PC-3 (cell line): ENCODE data around the gene OPHN1. TPM values are rescaled to one million over a fixed set of nuclear protein-coding genes. Genes with fewer than 3 reads are reported as not detected.

Experiments
- ATAC-seq: fragments of 200-7000 bp; cut with Tn5 transposase; 2 replicates; pipeline ENCODE4 v1.9.1; 2020; ENCODE audit warnings: mild to moderate bottlenecking, moderate library complexity
- BruUV-seq: library from RNA; stranded (reverse); fragments of 400-500 nt; replicated peaks from 2 replicates; lab custom pipeline; 2021; lab: Mats Ljungman, UMichigan
- CTCF ChIA-PET: fragments of 300-600 bp; sonication (Branson Sonifier 250); formaldehyde crosslinking; loops from one replicate; lab custom pipeline; 2022; ENCODE audit warnings: antibody characterized with exemption; lab: Charles Lee
- POLR2A ChIA-PET: fragments of 300-600 bp; sonication (Branson Sonifier 250); formaldehyde crosslinking; loops from one replicate; lab custom pipeline; 2022; ENCODE audit warnings: antibody characterized with exemption; ENCODE audit not compliant: unreplicated experiment; lab: Charles Lee
- DNase-seq: peaks from one replicate; pipeline ENCODE4 v3.0.0-alpha.2; 2015
- H2AFZ ChIP-seq: fragments of 300-600 bp; sonication (generic); 2 replicates; pipeline ENCODE4 v1.6.0; 2016; ENCODE audit warnings: antibody characterized with exemption, low read length
- H3F3A ChIP-seq: fragments of 300-600 bp; sonication (generic); one replicate; pipeline ENCODE4 v1.6.0; 2017; ENCODE audit warnings: antibody characterized with exemption, low read length, control low read depth, mild to moderate bottlenecking; ENCODE audit not compliant: unreplicated experiment
- H3K27ac ChIP-seq: fragments of 300-600 bp; sonication (generic); 2 replicates; pipeline ENCODE4 v1.5.1; 2016; ENCODE audit warnings: mild to moderate bottlenecking, low read length
- H3K27me3 ChIP-seq: fragments of 300-600 bp; sonication (generic); 2 replicates; pipeline ENCODE4 v1.6.1; 2016; ENCODE audit warnings: low read length, mixed read lengths
- H3K36me3 ChIP-seq: fragments of 300-600 bp; sonication (generic); 2 replicates; pipeline ENCODE4 v1.6.1; 2016; ENCODE audit warnings: low read depth, mixed run types, low read length, mixed read lengths
- H3K4me1 ChIP-seq: fragments of 300-600 bp; sonication (generic); 2 replicates; pipeline ENCODE4 v1.5.1; 2016; ENCODE audit warnings: low read length; ENCODE audit not compliant: insufficient read depth
- H3K4me2 ChIP-seq: fragments of 300-600 bp; sonication (generic); 2 replicates; pipeline ENCODE4 v1.6.0; 2016; ENCODE audit warnings: low read length
- H3K4me3 ChIP-seq: fragments of 300-600 bp; sonication (generic); 2 replicates; pipeline ENCODE4 v1.5.1; 2016; ENCODE audit warnings: mild to moderate bottlenecking, low read length, mixed read lengths
- H3K79me2 ChIP-seq: fragments of 300-600 bp; sonication (generic); 2 replicates; pipeline ENCODE4 v1.6.1; 2017; ENCODE audit warnings: low read length, mixed read lengths
- H3K9ac ChIP-seq: fragments of 300-600 bp; sonication (generic); 2 replicates; pipeline ENCODE4 v1.6.0; 2016; ENCODE audit warnings: mild to moderate bottlenecking, low read length
- H3K9me2 ChIP-seq: fragments of 300-600 bp; sonication (generic); replicated peaks from 2 replicates; pipeline ENCODE4 v1.6.1; 2016; ENCODE audit warnings: mixed run types, low read length, mixed read lengths
- H3K9me3 ChIP-seq: fragments of 300-600 bp; sonication (generic); 2 replicates; pipeline ENCODE4 v1.6.1; 2016; ENCODE audit warnings: low read length, mixed read lengths
- H4K20me1 ChIP-seq: fragments of 300-600 bp; sonication (generic); 2 replicates; pipeline ENCODE4 v1.6.1; 2016; ENCODE audit warnings: low read length, mixed read lengths
- EZH2 ChIP-seq: fragments of 300-600 bp; sonication (generic); IDR thresholded peaks from one replicate; pipeline ENCODE4 v1.6.1; 2017; ENCODE audit warnings: antibody characterized with exemption, mild to moderate bottlenecking, low read length; ENCODE audit not compliant: unreplicated experiment
- EZH2phosphoT487 ChIP-seq: fragments of 300-600 bp; sonication (generic); IDR thresholded peaks from 2 replicates; pipeline ENCODE4 v1.6.1; 2018; ENCODE audit warnings: mild to moderate bottlenecking, antibody characterized with exemption, low read length, borderline replicate concordance
- intact Hi-C: fragments of 100-400 bp; cut with micrococcal nuclease; formaldehyde crosslinking; loops from 2 replicates; pipeline ENCODE4 v1.9.0; 2023
- total RNA-seq: library from RNA; depleted of rRNA; stranded (reverse); fragments of >200 nt; gene quantifications from 2 replicates; pipeline ENCODE4 v1.2.3, GENCODE V29; 2014
- TF ChIP-seq, protein P1 (sequence below): fragments of 300-600 bp; sonication (generic); conservative IDR thresholded peaks from 2 replicates; pipeline ENCODE4 v1.5.1; 2017; ENCODE audit warnings: antibody characterized with exemption, low read depth, mild to moderate bottlenecking, low read length

OPHN1 gene
- total RNA-seq, 1 experiment from 2014 or later: 6.0 TPM

DNA sequence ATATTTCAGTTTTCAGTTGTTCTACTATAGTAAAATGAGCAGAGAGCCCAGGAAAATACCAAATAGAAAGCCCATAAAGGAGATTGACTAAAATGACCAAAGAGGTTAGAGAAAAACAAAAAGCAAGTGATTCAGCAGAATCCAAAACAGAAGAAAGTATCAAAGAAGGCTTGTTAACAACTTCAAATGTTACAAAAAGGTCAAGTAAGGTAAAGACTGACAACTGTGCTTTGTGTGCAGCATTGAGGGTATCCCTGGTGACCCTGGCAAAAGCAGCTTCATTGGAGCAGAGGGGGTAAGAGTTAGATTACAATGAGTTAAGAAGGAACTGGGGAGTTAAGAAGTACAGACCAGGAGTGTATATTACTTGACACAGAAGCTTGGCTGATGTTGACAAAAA is 317.9 kb downstream of the OPHN1 start:
- H3K4me2 ChIP-seq: no peak overlapping the region
- no peak for TF ChIP-seq EZH2
- TF ChIP-seq, protein P1, sequence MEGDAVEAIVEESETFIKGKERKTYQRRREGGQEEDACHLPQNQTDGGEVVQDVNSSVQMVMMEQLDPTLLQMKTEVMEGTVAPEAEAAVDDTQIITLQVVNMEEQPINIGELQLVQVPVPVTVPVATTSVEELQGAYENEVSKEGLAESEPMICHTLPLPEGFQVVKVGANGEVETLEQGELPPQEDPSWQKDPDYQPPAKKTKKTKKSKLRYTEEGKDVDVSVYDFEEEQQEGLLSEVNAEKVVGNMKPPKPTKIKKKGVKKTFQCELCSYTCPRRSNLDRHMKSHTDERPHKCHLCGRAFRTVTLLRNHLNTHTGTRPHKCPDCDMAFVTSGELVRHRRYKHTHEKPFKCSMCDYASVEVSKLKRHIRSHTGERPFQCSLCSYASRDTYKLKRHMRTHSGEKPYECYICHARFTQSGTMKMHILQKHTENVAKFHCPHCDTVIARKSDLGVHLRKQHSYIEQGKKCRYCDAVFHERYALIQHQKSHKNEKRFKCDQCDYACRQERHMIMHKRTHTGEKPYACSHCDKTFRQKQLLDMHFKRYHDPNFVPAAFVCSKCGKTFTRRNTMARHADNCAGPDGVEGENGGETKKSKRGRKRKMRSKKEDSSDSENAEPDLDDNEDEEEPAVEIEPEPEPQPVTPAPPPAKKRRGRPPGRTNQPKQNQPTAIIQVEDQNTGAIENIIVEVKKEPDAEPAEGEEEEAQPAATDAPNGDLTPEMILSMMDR: no peak
- no peak for TF ChIP-seq EZH2phosphoT487
- no peak overlapping the region for H3K9ac ChIP-seq
- no peak overlapping the region for H3K27ac ChIP-seq
- BruUV-seq: no TSS peak
- POLR2A ChIA-PET: no interaction called here
- intact Hi-C loops: no loop called here
- H2AFZ ChIP-seq: no peak overlapping the region
- H3K4me1 ChIP-seq: peaks cover 14% of the 10 kb centered on the region
- ATAC-seq (no peak), DNase-seq (no peak)
- no peaks in the 10 kb centered on the region for H3K79me2 ChIP-seq
- CTCF ChIA-PET: no interaction called here
- no peaks in the 10 kb centered on the region for H3K9me3 ChIP-seq
- H3K4me3 ChIP-seq: no peak overlapping the region
- H3F3A ChIP-seq: no peaks in the 10 kb centered on the region
- H3K9me2 ChIP-seq: no peaks in the 10 kb centered on the region
- no peaks in the 10 kb centered on the region for H3K27me3 ChIP-seq
- H4K20me1 ChIP-seq: no peaks in the 10 kb centered on the region
- no peaks in the 10 kb centered on the region for H3K36me3 ChIP-seq

DNA sequence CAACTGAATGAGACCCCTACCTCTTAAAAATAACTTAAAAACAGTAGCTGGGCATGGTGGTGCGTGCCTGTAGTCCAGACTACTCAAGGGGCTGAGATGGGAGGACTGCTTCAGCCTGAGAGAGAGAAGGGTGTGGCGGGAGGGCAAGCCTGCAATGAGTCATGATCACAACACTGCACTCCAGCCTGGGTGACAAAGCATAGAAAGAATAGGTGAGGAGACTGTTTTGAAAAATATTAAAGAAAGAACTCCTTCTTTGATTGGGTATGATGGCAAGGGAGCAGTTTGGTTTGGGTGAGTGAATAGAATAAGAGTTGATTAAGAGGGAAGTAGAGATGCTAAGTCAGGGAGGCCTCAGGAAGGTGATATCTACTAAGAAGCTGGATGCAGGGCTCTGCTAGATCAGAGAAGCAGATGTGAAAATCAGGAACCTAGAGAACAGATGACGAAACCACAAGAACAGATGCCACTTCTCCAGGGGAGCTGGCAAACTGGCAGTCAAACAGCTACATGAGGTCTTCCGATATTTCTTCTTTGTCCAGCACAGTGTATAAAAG is 318.6 kb downstream of the OPHN1 start:
- no peak overlapping the region for H3K4me3 ChIP-seq
- no peaks in the 10 kb centered on the region for H3K36me3 ChIP-seq
- TF ChIP-seq EZH2phosphoT487 (no peak), EZH2 (no peak)
- TF ChIP-seq, protein P1: no peak
- no peaks in the 10 kb centered on the region for H3K9me3 ChIP-seq
- H3F3A ChIP-seq: no peaks in the 10 kb centered on the region
- H4K20me1 ChIP-seq: no peaks in the 10 kb centered on the region
- H3K4me1 ChIP-seq: peaks cover 14% of the 10 kb centered on the region
- H3K27me3 ChIP-seq: no peaks in the 10 kb centered on the region
- H3K79me2 ChIP-seq: no peaks in the 10 kb centered on the region
- CTCF ChIA-PET: no interaction called here
- peak overlapping the region; percentile 33; the same call in 1 of the 2 replicates for H3K4me2 ChIP-seq
- H3K9ac ChIP-seq: no peak overlapping the region
- ATAC-seq (peak; percentile 94), DNase-seq (peak; percentile 59)
- POLR2A ChIA-PET: no interaction called here
- peak overlapping the region; percentile 32 for H3K27ac ChIP-seq
- intact Hi-C loops: no loop called here
- peak overlapping the region; percentile 54; the same call in 1 of the 2 replicates for H2AFZ ChIP-seq
- H3K9me2 ChIP-seq: no peaks in the 10 kb centered on the region
- BruUV-seq: no TSS peak

DNA sequence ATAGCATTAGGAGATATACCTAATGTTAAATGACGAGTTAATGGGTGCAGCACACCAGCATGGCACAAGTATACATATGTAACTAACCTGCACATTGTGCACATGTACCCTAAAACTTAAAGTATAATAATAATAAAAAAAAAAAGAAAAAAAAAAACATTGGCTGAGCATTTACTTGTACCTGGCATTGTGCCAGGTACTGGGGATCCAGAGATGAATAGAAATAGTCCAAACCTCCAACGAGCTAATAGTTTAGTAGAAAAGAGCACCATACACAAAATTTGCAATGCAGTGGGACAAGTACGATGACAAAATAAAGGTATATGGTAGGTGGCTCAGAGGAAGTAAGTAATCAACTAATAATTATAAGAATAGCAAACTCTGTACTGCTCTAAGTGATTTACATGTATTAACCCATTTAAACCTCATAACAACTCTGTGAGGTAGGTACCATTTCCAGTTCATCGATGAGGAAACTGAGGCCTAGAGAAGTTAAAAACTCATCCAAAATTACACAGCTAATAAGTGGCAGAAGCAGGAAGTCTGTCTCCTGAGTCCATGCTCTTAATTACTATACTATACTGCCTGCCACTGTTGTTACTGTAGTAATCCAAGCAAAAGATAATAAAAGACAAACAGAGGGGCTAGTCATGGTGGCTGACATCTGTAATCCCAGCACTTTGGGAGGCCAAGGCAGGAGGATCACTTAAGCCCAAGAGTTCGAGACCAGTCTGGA is 319.3 kb downstream of the OPHN1 start:
- Histone ChIP-seq H3K4me3 (no peak overlapping the region), H3K4me2 (0 out of 2 replicates have a peak overlapping the region, but pooled peaks have one; percentile 33), H3K9ac (no peak overlapping the region), H3K9me3 (no peaks in the 10 kb centered on the region), H3F3A (no peaks in the 10 kb centered on the region), H3K79me2 (no peaks in the 10 kb centered on the region), H2AFZ (peak overlapping the region; percentile 54; the same call in 1 of the 2 replicates), H3K4me1 (peaks cover 14% of the 10 kb centered on the region), H3K9me2 (no peaks in the 10 kb centered on the region), H3K27me3 (no peaks in the 10 kb centered on the region), H4K20me1 (no peaks in the 10 kb centered on the region), H3K36me3 (no peaks in the 10 kb centered on the region), H3K27ac (peak overlapping the region; percentile 32)
- intact Hi-C loops: no loop called here
- POLR2A ChIA-PET: no interaction called here
- no TSS peak for BruUV-seq
- DNase-seq: no peak
- CTCF ChIA-PET: no interaction called here
- TF ChIP-seq, protein P1: no peak
- no peak for TF ChIP-seq EZH2phosphoT487
- no peak for TF ChIP-seq EZH2
- ATAC-seq: peak; percentile 8; the same call in 1 of the 2 replicates
